K562 (cell line): ENCODE results near the gene CARMIL3. TPM values are rescaled to one million over a fixed set of nuclear protein-coding genes. Genes with fewer than 3 reads are reported as not detected.

Experiments used
- AFF4 ChIP-seq: sonication (generic); formaldehyde crosslinking; IDR thresholded peaks from 2 replicates; pipeline ENCODE4 v1.8.0; 2023; ENCODE audit warnings: mild to moderate bottlenecking, missing genetic modification reagents
- ARNT ChIP-seq, 2 experiments: fragments of 450-650 bp; IDR thresholded peaks; 2 replicates each; pipeline ENCODE4 v1.6.1; 2016; ENCODE audit warnings: mild to moderate bottlenecking in 1 of 2
- BRCA1 ChIP-seq, 2 experiments: fragments of 450-650 bp in 1 of 2; sonication (generic) in 1 of 2; formaldehyde crosslinking in 1 of 2; IDR thresholded peaks; 2 replicates each; pipeline versions ENCODE4 v1.5.0 to v1.6.1; 2017 to 2020; ENCODE audit warnings: mild to moderate bottlenecking in 1 of 2, missing genetic modification reagents in 1 of 2
- CCNT2 ChIP-seq: IDR thresholded peaks from 2 replicates; pipeline ENCODE4 v1.6.1; 2011; ENCODE audit warnings: borderline replicate concordance, low read depth, mild to moderate bottlenecking, moderate library complexity, mixed read lengths, low read length; ENCODE audit not compliant: insufficient read length; ENCODE audit errors: extremely low read depth
- CEBPG ChIP-seq, 3 experiments: fragments of 200-800 bp in 1 of 3; sonication (Bioruptor generic) in 1 of 3; sonication (generic) in 1 of 3; formaldehyde crosslinking in 1 of 3; IDR thresholded peaks in 2 of 3; conservative IDR thresholded peaks in 1 of 3; 2 replicates each; pipeline versions ENCODE4 v1.6.1 to v1.8.0; 2016 to 2022; ENCODE audit warnings: missing compliant biosample characterization in 2 of 3, missing genetic modification characterization in 2 of 3, mild to moderate bottlenecking in 1 of 3, missing genetic modification reagents in 1 of 3
- MBD2 ChIP-seq: sonication (generic); IDR thresholded peaks from 2 replicates; pipeline ENCODE4 v1.6.1; 2016; ENCODE audit warnings: low read depth, borderline replicate concordance
- PKNOX1 ChIP-seq: fragments of 450-650 bp; IDR thresholded peaks from 2 replicates; pipeline ENCODE4 v1.6.1; 2016
- POLR2G ChIP-seq: fragments of 200-400 bp; formaldehyde crosslinking; IDR thresholded peaks from 2 replicates; pipeline ENCODE4 v1.6.1; 2017; ENCODE audit warnings: low read depth, mild to moderate bottlenecking, antibody characterized with exemption, low read length, moderate library complexity
- RNF219 ChIP-seq: fragments of 250-450 bp; sonication (Bioruptor Pico); IDR thresholded peaks from 2 replicates; pipeline ENCODE4 v1.5.0; 2022; ENCODE audit warnings: mild to moderate bottlenecking
- SMARCE1 ChIP-seq: fragments of 450-650 bp; IDR thresholded peaks from 2 replicates; pipeline ENCODE4 v1.7.1; 2016; ENCODE audit warnings: mild to moderate bottlenecking
- TRIM28 ChIP-seq: fragments of 450-650 bp; IDR thresholded peaks from 2 replicates; pipeline ENCODE4 v1.6.1; 2017
- YY1 ChIP-seq, 3 experiments: IDR thresholded peaks; 2 replicates each; pipeline ENCODE4 v1.6.1; 2011; ENCODE audit warnings: low read length in 2 of 3, mild to moderate bottlenecking in 2 of 3, moderate library complexity in 2 of 3, borderline replicate concordance in 1 of 3, control low read depth in 1 of 3, low read depth in 1 of 3; ENCODE audit not compliant: insufficient read depth in 3 of 3, insufficient replicate concordance in 2 of 3, control insufficient read depth in 1 of 3, insufficient read length in 1 of 3; ENCODE audit errors: extremely low read depth in 1 of 3
- ZMIZ1 ChIP-seq, 2 experiments: fragments of 150-350 bp in 1 of 2; IDR thresholded peaks; 2 replicates each; pipeline ENCODE4 v1.6.1; 2012 to 2016; ENCODE audit warnings: low read depth in 2 of 2, low read length in 2 of 2, mild to moderate bottlenecking in 1 of 2, moderate library complexity in 1 of 2
- polyA plus RNA-seq, 8 experiments: library from polyadenylated mRNA; depleted of rRNA in 4 of 8; stranded (reverse) in 5 of 8; unstranded in 3 of 8; fragments of >200 nt; fragmentation: Nextera tagmentation in 2 of 8; fragmentation: Illumina TruSeq in 1 of 8; extraction: Ambion mirVana in 2 of 8; extraction: Trizol in 1 of 8; gene quantifications; 2 replicates each; pipeline versions ENCODE4 v1.2.1 to v1.2.3, GENCODE V29; 2011 to 2014; ENCODE audit warnings: inconsistent platforms in 1 of 8, missing spikeins in 1 of 8
- total RNA-seq, 7 experiments: library from RNA; depleted of rRNA in 6 of 7; stranded (reverse); fragments of >200 nt in 6 of 7; fragmentation: Illumina TruSeq in 2 of 7; extraction: Trizol in 2 of 7; gene quantifications; 2 replicates each; pipeline versions ENCODE4 v1.2.1 to v1.2.3, GENCODE V29; 2011 to 2021; ENCODE audit warnings: low replicate concordance in 1 of 7

Gene CARMIL3
- total and polyA plus RNA-seq, 9 of the 15 experiments (the other 6 are each of a cell fraction or from before 2014, with no cell fraction given): 0.01 to 0.11 (median 0.05) TPM; not detected in 5

GRCh38 chr14:24093901-24094840 is 42.4 kb downstream of the CARMIL3 start, which contains the start of gene PCK2 (continued):
- no peak for TF ChIP-seq ZMIZ1 (IDR thresholded peaks at IDR 0.05; ENCODE audit: low read depth in 2 of 2, low read length in 2 of 2)
- no peak for TF ChIP-seq RNF219 (CRISPR knock-in tag)
- no peak for TF ChIP-seq ARNT (IDR thresholded peaks at IDR 0.05)
- 0 out of 2 replicates have a peak, but pooled peaks have one; percentile 26 for TF ChIP-seq SMARCE1
- no peak for TF ChIP-seq BRCA1 (IDR thresholded peaks at IDR 0.05)
- no peak for TF ChIP-seq BRCA1 (CRISPR knock-in tag; IDR thresholded peaks at IDR 0.05)
- peak; percentile 98 for TF ChIP-seq CEBPG (CRISPR knock-in tag; IDR thresholded peaks at IDR 0.05)
- peak; percentile 83 to 93 for TF ChIP-seq CEBPG (tag; conservative IDR thresholded peaks at IDR 0.05 in 1 of 2, IDR thresholded peaks at IDR 0.05 in 1 of 2)
- no peak for TF ChIP-seq TRIM28
- TF ChIP-seq AFF4 (CRISPR knock-in tag): peak; percentile 74; the same call in 1 of the 2 replicates
- peak; percentile 98 for TF ChIP-seq POLR2G
- TF ChIP-seq CCNT2: peak; percentile 53
- TF ChIP-seq PKNOX1: peak; percentile 28
- 0 out of 2 replicates have a peak, but pooled peaks have one; percentile 26 for TF ChIP-seq MBD2
- peak in 1 of 3 experiments; percentile 39 for TF ChIP-seq YY1 (IDR thresholded peaks at IDR 0.05; ENCODE audit: borderline replicate concordance in 1 of 3, control insufficient read depth in 1 of 3, extremely low read depth in 1 of 3, insufficient read depth in 3 of 3, insufficient read length in 1 of 3, insufficient replicate concordance in 2 of 3, low read depth in 1 of 3, low read length in 2 of 3)
